Measurements from ENCODE around the gene DNM3. TPM values are rescaled to one million over a fixed set of nuclear protein-coding genes. Genes with fewer than 3 reads are reported as not detected.
A peak's percentile ranks its signal among the peaks of the same experiment; 100 is the strongest.

The DNM3 gene
- total and polyA plus RNA-seq, 7 donors = 0.60 to 13.3 (median 3.9) TPM

DNA sequence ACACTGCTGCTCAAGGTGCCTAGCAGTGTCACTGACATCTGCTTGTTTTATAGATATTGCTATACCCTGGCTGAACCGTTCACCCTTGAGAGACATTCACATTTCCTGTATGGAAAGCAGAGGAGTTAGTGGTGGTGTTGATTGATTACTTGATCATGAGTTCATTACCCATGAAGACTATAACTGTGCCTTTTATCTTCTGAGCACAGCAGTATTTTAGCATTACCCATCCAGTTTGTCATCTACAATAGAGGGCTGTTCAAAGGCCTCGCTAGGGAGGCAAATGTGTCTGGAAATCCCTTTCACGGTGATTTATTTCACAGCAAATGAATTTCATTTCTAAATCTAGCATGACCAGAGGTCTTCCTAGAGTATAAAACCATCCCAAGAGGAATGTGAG is 160.0 kb downstream of the DNM3 start:
- no peak for TF ChIP-seq POLR2AphosphoS5 (IDR thresholded peaks at IDR 0.05)
- TF ChIP-seq EP300 (IDR thresholded peaks at IDR 0.05) = no peak
- no peak for TF ChIP-seq POLR2A (IDR thresholded peaks at IDR 0.05)
- TF ChIP-seq CTCF (IDR thresholded peaks at IDR 0.05) = no peak
- intact Hi-C loops (cut with DNase I) = no loop called here
- Histone ChIP-seq H3K36me3 (no peaks in the 10 kb centered on the region), H3K4me3 (no peak overlapping the region), H3K27me3 (no peaks in the 10 kb centered on the region), H3K9me3 (no peaks in the 10 kb centered on the region), H3K27ac (no peak overlapping the region), H3K4me1 (no peaks in the 10 kb centered on the region)
- 74 to 88% methylated on average over 3 of the region's 3 CpGs for WGBS, 2 donors
- DNase-seq = no peak

DNA sequence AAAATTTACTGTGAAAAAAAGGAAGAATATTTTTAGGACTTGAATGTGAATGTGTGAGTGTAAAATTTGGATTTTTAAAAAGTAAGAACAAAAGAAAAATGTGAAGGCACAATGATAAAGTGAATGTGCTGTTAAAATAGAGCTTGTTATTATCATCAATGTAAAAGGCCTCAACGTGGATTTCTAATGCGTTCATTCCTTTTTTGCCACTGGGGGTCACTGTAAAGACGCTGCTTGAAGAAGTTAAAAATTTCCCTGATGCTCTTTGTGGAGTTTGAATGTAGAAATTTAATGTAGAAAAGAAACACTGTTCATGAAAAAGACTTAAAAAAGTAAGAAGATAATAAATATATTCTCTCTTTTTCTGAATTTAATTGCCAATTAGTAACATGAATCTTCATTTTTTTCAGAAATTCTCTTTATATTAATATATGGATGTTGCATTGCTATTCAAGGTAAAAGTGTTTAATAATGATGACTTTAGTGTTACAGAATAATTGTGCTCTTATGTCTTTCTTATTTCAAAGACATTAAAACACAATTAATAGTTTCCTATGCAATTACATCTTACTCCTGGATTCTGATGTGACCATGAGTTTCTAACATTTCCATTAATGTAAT is 161.5 kb downstream of the DNM3 start:
- intact Hi-C loops (cut with DNase I) = loop anchor here (1.0 to 2.0 kb wide), 2 partner anchors 426 to 441 kb away; partner anchors contain the start of gene PIGC
- no peaks in the 10 kb centered on the region for H3K9me3 ChIP-seq
- TF ChIP-seq POLR2A (IDR thresholded peaks at IDR 0.05) (no peak), CTCF (IDR thresholded peaks at IDR 0.05) (peak in 3 of 4 experiments; percentile 42 to 59 (median 46))
- H3K4me3 ChIP-seq = no peak overlapping the region
- no peak overlapping the region for H3K27ac ChIP-seq
- no peaks in the 10 kb centered on the region for H3K36me3 ChIP-seq
- H3K27me3 ChIP-seq = no peaks in the 10 kb centered on the region
- no peaks in the 10 kb centered on the region for H3K4me1 ChIP-seq
- WGBS, 2 donors = 2 to 9% methylated on average over 3 of the region's 3 CpGs
- no peak for DNase-seq

DNA sequence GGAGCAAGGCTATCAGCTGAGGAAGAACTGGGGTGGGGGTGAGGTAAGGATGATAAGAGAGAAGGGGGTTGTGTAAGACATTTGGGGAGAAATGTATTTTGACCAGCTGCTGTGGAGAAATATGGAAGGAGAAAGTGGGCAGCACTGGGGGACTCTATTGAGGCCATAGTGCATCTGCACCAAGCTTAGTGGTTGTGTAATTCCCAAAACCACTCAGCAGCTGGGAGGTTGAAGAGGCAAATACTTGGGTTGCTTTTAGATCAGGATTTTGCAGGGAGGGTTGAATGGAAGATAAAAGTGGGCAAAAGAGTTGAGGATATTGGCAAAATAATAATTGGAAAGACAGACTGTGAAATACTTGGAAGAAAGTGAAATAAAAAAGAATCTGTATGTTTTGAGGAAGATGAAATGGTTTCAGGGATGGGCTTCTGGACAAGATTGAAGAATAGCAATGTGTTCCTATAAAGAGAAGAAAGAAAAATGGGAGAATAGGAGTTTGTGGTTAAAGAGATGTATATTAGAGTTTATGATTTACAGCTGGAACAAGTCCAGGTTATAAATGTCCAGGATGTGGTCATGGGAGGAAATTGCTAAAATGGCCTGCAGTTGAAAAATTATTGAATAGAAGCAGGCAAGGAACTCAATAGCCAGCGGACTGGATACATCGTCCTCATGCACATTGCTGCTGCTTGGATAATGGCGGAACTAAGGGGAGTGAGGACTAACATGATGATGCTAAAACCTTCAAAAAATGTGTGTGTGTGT is 162.7 kb downstream of the DNM3 start:
- Histone ChIP-seq H3K36me3 (no peaks in the 10 kb centered on the region), H3K27ac (no peak overlapping the region), H3K27me3 (no peaks in the 10 kb centered on the region), H3K4me1 (no peaks in the 10 kb centered on the region), H3K9me3 (no peaks in the 10 kb centered on the region), H3K4me3 (no peak overlapping the region)
- intact Hi-C loops (cut with DNase I) = loop anchor here (2.0 kb wide), 1 partner anchor 425 kb away; no protein-coding TSS in a partner anchor
- no peak for DNase-seq
- TF ChIP-seq EP300 (IDR thresholded peaks at IDR 0.05) (no peak), POLR2AphosphoS5 (IDR thresholded peaks at IDR 0.05) (no peak), CTCF (IDR thresholded peaks at IDR 0.05) (no peak), POLR2A (IDR thresholded peaks at IDR 0.05) (no peak)
- 87 to 94% methylated on average over 3 of the region's 3 CpGs for WGBS, 2 donors

DNA sequence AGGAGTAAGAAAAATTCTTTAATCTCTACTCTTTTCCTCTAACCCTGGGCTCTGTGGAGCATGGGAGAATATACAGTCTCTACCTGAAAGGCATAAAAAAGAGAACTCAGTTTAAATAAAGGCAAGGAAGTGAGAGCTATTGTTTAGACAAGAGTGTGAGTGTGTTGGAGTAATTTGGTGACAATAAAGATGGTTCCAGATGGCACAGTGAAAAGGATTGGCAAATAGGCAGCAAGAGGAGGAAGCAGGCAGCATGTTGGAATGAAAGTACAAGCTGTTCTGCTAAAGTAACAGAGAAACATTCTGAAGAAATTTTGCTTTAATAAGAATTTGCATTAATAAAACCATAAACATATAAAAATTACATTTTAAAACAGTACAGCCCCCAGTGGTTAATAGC is 163.4 kb downstream of the DNM3 start:
- intact Hi-C loops (cut with DNase I) = no loop called here
- H3K4me1 ChIP-seq = no peaks in the 10 kb centered on the region
- no peak for DNase-seq

DNA sequence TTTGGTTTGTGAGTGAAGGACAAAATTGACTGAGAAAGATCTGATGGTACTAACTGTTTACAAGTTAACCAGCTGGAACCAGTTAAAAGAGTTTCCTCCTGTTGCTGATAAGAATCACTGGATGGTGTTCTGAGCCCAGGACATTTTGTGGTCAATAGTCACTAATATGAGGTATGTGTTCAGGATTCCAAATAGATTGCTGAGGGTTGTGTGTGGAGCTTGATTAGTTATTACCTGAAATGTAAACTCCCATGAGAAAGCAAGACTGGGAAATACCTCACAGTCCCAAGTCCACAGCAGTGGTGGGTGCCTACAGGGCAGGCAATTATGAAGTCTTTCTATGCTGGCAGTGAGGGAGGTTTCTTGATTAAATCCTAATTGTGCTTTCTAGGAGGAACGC is 164.6 kb downstream of the DNM3 start:
- Histone ChIP-seq H3K36me3 (no peaks in the 10 kb centered on the region), H3K27me3 (no peaks in the 10 kb centered on the region), H3K9me3 (no peaks in the 10 kb centered on the region), H3K4me3 (no peak overlapping the region), H3K27ac (no peak overlapping the region), H3K4me1 (no peaks in the 10 kb centered on the region)
- no peak for TF ChIP-seq POLR2A (IDR thresholded peaks at IDR 0.05)
- TF ChIP-seq POLR2AphosphoS5 (IDR thresholded peaks at IDR 0.05) = no peak
- TF ChIP-seq EP300 (IDR thresholded peaks at IDR 0.05) = no peak
- TF ChIP-seq CTCF (IDR thresholded peaks at IDR 0.05) = no peak
- intact Hi-C loops (cut with DNase I) = no loop called here
- no peak for DNase-seq
- 44 to 85% methylated on average over 1 of the region's 1 CpG for WGBS, 2 donors

More for the DNA sequence above, 163.4 kb downstream of the DNM3 start:
- no peak overlapping the region for H3K27ac ChIP-seq
- no peaks in the 10 kb centered on the region for H3K27me3 ChIP-seq
- no peak overlapping the region for H3K4me3 ChIP-seq
- TF ChIP-seq POLR2A (IDR thresholded peaks at IDR 0.05) (no peak), EP300 (IDR thresholded peaks at IDR 0.05) (no peak)
- no peaks in the 10 kb centered on the region for H3K9me3 ChIP-seq
- H3K36me3 ChIP-seq = no peaks in the 10 kb centered on the region
